Measurements from ENCODE around the gene AKT3.

AKT3 gene

GRCh38 chr1:243481101-243481500, 368.9 kb downstream of the AKT3 start:
- TF ChIP-seq CTCF (IDR thresholded peaks at IDR 0.05; ENCODE audit: low read length, missing control alignments) = no peak
- no peak overlapping the region for H3K4me3 ChIP-seq (replicated peaks; ENCODE audit: low read depth, low read length)
- DNase-seq (ENCODE audit: low read depth) = no peak

GRCh38 chr1:243477731-243478290, 372.2 kb downstream of the AKT3 start:
- DNase-seq (ENCODE audit: low read depth) = no peak

GRCh38 chr1:243475966-243476365, 374.1 kb downstream of the AKT3 start:
- H3K4me3 ChIP-seq (replicated peaks; ENCODE audit: low read depth, low read length) = no peak overlapping the region
- DNase-seq (ENCODE audit: low read depth) = peak; percentile 54
- peak; percentile 15 for TF ChIP-seq CTCF (IDR thresholded peaks at IDR 0.05; ENCODE audit: low read length, missing control alignments)

More at GRCh38 chr1:243477731-243478290, 372.2 kb downstream of the AKT3 start:
- H3K4me3 ChIP-seq (replicated peaks; ENCODE audit: low read depth, low read length) = no peak overlapping the region
- no peak for TF ChIP-seq CTCF (IDR thresholded peaks at IDR 0.05; ENCODE audit: low read length, missing control alignments)

- TF ChIP-seq CTCF (IDR thresholded peaks at IDR 0.05; ENCODE audit: low read length, missing control alignments) = no peak
- H3K4me3 ChIP-seq (replicated peaks; ENCODE audit: low read depth, low read length) = no peak overlapping the region
- no peak for DNase-seq (ENCODE audit: low read depth)
Observed at GRCh38 chr1:243474906-243475305, 375.1 kb downstream of the AKT3 start.

GRCh38 chr1:243474136-243474881, 375.7 kb downstream of the AKT3 start:
- no peak overlapping the region for H3K4me3 ChIP-seq (replicated peaks; ENCODE audit: low read depth, low read length)
- TF ChIP-seq CTCF (IDR thresholded peaks at IDR 0.05; ENCODE audit: low read length, missing control alignments) = no peak
- DNase-seq (ENCODE audit: low read depth) = no peak

- DNase-seq (ENCODE audit: low read depth) = peak; percentile 55
- H3K4me3 ChIP-seq (replicated peaks; ENCODE audit: low read depth, low read length) = peak overlapping the region; percentile 45
- TF ChIP-seq CTCF (IDR thresholded peaks at IDR 0.05; ENCODE audit: low read length, missing control alignments) = no peak
Observed at GRCh38 chr1:243473227-243474135, 376.6 kb downstream of the AKT3 start.
